ENCODE results near the gene GABPB1.
"Not testable (repeated sequence)": the region's sequence is repeated elsewhere in the genome, so short reads cannot be mapped to it uniquely, and the experiment has no call there.

GABPB1 gene

DNA sequence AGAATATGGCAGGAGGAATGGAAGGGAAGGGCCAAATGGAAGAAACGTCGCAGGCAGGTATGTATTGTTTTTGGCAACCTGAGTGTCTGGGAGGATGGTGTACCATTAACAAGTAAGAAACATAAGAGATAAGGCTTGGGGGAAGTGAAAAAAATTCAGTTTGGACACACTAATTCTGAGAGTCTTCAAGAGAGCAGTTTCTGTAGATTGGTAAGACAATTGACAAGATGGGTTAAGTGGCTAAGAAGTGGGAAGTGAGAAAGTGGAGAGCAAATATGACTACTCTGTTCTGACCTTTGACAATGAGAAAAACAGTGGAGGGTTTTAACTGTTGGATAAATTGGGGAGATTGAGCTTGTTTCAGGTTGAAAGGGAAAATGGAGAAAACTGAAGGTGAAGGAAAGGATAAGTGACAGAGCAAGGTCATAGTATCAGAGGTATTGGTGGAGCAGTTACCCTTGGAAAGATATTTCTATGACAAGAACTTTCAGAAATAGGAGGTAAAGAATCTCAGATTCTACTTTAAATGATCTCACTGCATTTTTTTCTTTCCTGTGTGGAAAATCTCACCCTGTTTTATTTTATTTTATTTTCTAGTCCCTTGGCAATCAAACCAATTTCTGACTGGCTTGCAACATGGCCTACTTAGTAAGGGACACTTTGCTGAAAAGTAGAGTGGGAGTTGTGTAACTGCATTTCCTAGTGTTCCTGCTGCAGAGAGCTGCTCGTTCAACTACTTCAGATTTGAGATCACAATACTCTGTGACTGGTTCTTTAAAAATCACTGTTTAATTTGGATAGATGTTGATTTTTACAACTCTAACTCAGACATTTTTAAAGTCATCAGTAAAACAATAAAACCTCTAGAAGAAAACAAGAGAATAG lies 23.1 kb upstream of the GABPB1 start:
- no peak for TF ChIP-seq CTCF (conservative IDR thresholded peaks at IDR 0.05; ENCODE audit: low read depth, low read length)
- DNase-seq (ENCODE audit: low read depth) = no peak
- no peak overlapping the region for H3K4me3 ChIP-seq (ENCODE audit: low read length)

- not testable (repeated sequence) for DNase-seq (ENCODE audit: low read depth); H3K4me3 ChIP-seq (ENCODE audit: low read length)
These were observed 14.6 kb upstream of the GABPB1 start for GRCh38 chr15:50369564-50369963.

GRCh38 chr15:50365971-50366370 lies 11.0 kb upstream of the GABPB1 start:
- H3K4me3 ChIP-seq (ENCODE audit: low read length) = no peak overlapping the region
- no peak for DNase-seq (ENCODE audit: low read depth)
- no peak for TF ChIP-seq CTCF (conservative IDR thresholded peaks at IDR 0.05; ENCODE audit: low read depth, low read length)

DNA sequence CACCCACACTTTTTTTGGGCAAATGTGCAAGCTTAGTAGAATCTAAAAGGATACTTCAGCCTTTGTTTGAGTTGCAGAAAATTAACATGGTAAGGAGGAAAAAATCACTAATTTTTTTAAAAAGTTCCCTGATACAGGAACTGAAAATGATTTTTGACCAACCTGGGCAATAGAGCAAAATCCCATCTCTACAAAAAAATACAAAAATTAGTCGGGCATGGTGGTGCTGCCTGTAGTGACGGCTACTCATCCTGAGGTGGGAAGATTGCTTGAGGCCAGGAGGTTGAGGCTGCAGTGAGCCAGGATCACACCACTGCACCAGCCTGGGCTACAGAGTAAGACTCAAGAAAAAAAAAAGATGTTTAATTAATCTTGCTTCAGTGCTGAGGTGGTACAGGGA lies 10.6 kb upstream of the GABPB1 start:
- H3K4me3 ChIP-seq (ENCODE audit: low read length) = no peak overlapping the region
- DNase-seq (ENCODE audit: low read depth) = no peak
- TF ChIP-seq CTCF (conservative IDR thresholded peaks at IDR 0.05; ENCODE audit: low read depth, low read length) = no peak

- no peak for TF ChIP-seq CTCF (conservative IDR thresholded peaks at IDR 0.05; ENCODE audit: low read depth, low read length)
- H3K4me3 ChIP-seq (ENCODE audit: low read length) = no peak overlapping the region
These were observed 8.6 kb upstream of the GABPB1 start for GRCh38 chr15:50363612-50364011.

GRCh38 chr15:50361756-50362155 lies 6.8 kb upstream of the GABPB1 start:
- no peak for TF ChIP-seq CTCF (conservative IDR thresholded peaks at IDR 0.05; ENCODE audit: low read depth, low read length)
- no peak overlapping the region for H3K4me3 ChIP-seq (ENCODE audit: low read length)
- no peak for DNase-seq (ENCODE audit: low read depth)

More at GRCh38 chr15:50363612-50364011, 8.6 kb upstream of the GABPB1 start:
- no peak for DNase-seq (ENCODE audit: low read depth)

GRCh38 chr15:50358845-50359244 lies 3.8 kb upstream of the GABPB1 start:
- peak; percentile 56 for TF ChIP-seq CTCF (conservative IDR thresholded peaks at IDR 0.05; ENCODE audit: low read depth, low read length)
- no peak for DNase-seq (ENCODE audit: low read depth)
- H3K4me3 ChIP-seq (ENCODE audit: low read length) = no peak overlapping the region

Measured in retinal pigment epithelial cell (primary cell).